GM19372 (cell line): ENCODE measurements around the gene ZNF689.
"Not testable (repeated sequence)": the region's sequence is repeated elsewhere in the genome, so short reads cannot be mapped to it uniquely, and the experiment has no call there.

Source experiments
- ATAC-seq: cut with Tn5 transposase; IDR thresholded peaks from one replicate; pipeline ENCODE4 v1.9.1; 2021; ENCODE audit warnings: mild to moderate bottlenecking, low read depth, moderate library complexity; ENCODE audit not compliant: unreplicated experiment

Gene ZNF689

GRCh38 chr16:30601966-30602365, 8.2 kb downstream of the ZNF689 start:
- ATAC-seq = no peak

GRCh38 chr16:30600929-30601328, 9.3 kb downstream of the ZNF689 start:
- no peak for ATAC-seq

- ATAC-seq = no peak
Observed at GRCh38 chr16:30600215-30600614, 10.0 kb downstream of the ZNF689 start.

GRCh38 chr16:30592871-30593270, 17.3 kb downstream of the ZNF689 start:
- no peak for ATAC-seq

DNA sequence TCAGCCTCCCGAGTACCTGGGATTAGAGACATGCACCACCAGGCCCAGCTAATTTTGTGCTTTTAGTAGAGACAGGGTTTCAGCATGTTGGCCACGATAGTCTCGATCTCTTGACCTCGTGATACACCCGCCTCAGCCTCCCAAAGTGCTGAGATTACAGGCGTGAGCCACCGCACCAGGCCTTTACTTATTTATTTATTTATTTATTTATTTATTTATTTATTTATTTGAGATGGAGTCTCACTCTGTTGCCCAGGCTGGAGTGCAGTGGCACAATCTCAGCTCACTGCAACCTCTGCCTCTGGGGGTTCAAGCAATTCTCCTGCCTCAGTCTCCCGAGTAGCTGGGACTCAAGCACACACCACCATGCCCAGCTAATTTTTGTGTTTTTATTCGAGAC, 19.3 kb downstream of the ZNF689 start:
- ATAC-seq = not testable (repeated sequence)

- not testable (repeated sequence) for ATAC-seq
Observed at GRCh38 chr16:30589582-30589981, 20.6 kb downstream of the ZNF689 start.

- no peak for ATAC-seq
Observed at GRCh38 chr16:30588651-30589050, 21.5 kb downstream of the ZNF689 start.

GRCh38 chr16:30585400-30586191, 24.6 kb downstream of the ZNF689 start, which contains the start of gene ZNF785:
ZNF785 (minus strand) TSS chr16:30585697; CDS start chr16:30585611, 86 bp downstream.
- peak; percentile 94 for ATAC-seq

DNA sequence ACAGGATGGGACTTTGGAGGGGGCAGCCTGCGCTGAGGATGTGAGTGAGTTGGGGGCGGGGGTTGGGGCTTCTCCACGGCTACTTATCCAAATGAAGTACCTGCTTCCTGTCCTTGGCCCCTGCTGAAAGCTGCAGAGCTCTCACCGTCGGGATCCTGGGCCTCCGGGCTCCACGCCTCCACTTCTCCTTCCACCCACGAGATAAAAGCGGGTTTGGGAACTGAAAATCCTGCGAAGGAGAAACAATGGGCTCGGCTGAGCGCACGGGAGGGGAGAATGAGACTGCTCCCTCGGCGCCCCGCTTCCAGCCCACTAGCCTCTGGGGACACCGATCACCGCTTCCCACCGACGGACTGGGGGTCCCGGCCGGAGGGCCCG, 25.2 kb downstream of the ZNF689 start:
- peak; percentile 25 for ATAC-seq

DNA sequence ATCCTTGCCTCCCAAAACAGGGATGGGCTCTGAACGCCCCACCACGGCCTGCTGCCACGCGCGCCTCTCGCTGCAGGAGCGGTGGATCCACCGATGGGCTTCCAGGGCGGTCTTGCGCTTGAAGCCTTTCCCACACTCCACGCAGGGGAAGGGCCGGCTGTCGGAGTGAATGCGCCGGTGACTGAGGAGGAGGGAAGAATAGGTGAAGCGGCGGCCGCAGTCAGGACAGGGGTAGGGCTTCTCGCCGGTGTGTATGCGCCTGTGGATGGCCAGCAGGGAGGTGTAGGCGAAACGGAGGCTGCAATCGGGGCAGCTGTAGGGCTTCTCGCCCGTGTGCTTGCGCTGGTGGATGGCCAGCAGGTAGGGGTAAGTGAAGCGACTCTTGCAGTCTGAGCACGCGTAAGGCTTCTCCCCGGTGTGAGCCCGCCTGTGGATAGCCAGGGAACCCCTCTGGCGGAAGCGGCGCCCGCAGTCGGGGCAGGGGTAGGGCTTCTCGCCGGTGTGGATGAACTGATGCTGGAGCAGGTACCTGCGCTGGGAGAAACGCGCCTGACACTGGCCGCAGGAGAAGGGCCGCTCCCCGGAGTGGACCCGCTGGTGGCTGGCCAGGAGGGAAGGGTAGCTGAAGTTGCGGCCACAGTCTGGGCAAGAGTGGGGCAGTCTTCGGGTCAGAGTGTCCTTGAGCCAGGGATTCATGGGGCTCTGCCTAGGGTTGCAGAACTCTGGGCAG, 27.4 kb downstream of the ZNF689 start:
- no peak for ATAC-seq

DNA sequence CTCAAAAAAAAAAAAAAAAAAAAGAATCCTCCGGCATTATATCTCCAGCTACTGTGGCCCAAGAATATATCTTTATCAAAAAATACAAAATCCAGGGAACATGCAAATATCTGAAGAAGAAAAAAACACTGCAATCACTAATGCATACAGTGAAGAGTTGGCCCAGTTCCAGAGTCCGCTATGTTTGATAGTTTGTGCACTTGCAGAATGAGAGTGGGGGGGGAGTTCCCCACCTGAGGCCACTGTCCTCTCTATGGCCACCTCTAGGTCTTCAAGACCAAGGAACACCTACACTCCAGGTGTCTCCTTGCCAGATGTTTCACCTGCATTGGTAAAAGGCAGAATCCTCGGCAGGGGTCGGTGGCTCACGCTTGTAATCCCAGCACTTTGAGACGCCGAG, 28.7 kb downstream of the ZNF689 start:
- no peak for ATAC-seq

- no peak for ATAC-seq
Observed at GRCh38 chr16:30574678-30575077, 35.5 kb downstream of the ZNF689 start.

DNA sequence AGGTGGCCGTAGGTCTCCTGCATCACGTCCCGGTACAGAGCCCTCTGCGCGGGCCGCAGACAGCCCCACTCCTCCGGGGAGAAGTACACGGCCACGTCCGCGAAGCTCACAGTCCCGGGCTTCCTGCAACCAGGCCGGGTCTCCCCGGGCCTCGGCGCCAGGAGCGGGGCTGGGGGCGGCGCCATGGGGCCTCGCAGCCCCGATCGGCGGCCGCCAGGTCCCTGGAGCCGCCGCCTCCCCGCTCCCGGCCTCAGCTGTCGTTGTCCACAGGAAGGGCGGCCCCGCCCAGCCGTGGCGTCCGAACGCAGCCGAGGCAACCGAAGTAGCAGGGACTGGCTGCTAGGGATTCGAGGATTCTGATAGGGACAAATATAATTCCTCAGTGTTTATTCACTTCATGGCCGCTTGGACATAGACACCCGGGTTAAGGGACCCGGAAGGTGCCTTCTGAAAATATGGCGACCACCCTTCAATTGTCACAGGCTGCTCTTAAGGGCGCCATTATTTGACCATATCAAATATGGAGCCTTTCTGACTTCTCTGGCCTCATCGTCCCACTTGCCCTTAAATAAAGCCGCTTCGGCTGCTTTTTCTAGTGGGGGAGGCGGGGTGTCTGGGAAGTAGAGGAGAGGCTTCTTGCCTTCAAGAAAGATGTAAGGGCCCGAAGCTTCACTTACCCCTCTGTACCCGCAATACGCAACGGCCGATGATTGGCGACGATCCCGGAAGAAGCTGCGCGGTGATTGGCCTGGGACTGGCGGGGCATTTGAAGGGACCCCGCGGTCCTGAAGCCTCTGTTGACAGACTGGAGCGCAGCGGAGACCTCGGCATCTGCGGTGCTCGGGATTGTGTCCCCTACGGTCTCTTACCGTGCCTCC, 38.5 kb downstream of the ZNF689 start, which contains the start of gene ZNF688:
TSS of gene ZNF688 (minus strand) at position 270 of the 878 bp plus-strand sequence. CDS start at position 185, 85 bp downstream.
- ATAC-seq = peak; percentile 80

DNA sequence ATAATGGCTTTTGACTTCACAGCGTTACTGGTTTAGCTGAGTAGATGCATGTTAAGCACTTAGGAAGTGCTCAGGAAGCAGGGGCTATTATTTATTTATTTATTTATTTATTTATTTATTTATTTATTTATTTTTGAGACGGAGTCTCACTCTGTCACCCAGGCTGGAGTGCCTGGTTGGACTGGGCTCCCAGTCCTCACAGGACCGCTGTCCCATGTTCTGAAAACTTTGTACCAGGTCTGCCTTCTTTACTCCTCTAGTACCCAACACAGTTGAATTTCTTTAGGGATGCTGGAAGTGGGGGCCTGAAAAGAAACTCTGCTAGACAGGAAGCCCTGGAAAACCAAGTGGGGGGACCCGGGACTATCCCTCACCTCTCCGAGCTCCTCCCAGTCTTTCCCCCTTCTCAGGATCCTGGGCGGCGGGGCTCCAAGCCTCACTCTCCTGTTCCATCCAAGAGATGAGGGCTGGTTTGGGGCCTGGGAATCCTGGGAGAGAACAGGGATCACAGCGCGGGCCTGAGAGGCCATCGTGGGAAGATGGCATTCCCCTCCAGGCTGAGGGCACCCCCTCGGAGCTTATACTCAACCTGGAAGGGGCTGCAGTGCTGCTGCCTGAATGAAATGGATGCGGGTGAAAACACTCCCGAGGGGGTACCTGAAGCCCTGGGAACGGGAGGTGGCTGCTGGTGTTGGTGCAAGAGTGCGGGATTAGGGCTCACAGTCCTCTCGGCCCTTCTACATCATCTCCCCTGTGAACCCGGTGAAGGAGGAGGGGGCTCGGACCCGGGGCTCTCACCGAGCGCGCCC, 39.3 kb downstream of the ZNF689 start:
- ATAC-seq = no peak

DNA sequence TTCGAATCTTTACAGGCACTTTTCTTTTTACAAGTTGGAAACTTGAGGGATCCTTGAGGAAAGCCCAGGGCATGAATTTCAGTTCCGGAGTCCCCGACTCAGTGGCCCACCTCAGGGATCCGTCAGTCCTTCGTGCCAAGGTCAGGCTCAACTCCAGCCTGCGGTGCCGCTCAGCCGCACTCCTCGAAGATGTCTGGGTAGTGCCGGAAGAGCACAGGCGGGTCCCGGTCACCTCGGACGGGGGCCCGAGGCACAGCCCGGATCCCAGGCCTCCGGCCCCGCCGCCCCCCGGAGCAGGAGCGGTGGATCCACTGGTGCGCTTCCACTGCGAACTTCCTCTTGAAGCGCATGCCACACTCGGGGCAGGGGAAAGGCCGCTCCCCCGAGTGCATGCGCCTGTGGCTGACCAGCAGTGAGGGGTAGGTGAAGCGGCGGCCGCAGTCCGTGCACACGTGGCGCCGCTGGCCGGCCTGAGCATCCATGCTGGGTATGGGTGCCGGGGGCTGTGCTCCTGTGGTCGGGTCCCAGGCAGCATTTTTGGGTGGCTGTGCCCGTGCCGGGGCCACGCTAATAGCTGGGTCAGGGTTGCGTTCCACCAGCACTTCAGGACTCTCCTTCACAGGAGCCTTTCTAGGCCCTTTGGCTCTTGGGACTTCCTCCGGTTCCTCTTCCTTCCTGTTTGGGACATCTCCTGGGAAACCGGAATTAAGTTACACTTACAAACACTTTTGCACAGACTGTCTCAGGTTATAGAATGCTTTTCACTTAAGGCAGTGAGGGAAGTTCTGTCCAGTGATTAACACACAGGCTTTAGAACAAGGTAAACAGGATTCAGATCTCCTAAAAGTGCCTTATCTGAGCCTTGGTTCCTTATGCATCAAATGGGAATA, 40.2 kb downstream of the ZNF689 start:
- ATAC-seq = no peak

DNA sequence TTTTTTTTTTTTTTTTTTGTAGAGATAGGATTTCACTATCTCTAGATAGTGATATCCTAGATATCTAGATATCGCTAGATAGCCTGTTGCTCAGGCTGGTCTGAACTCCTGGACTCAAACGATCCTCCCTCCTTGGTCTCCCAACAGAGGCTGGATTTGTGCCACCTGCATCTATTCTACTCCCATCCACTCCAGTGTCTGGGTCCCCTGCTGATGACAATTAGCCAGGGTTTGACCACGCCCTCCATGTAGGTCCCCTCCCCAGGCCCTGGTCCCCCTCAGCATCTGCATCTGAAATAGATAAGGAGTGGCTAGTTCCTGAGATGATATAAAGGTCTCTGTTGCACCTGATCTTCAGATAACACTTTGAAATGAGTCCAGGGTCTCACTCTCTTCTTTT, 40.9 kb downstream of the ZNF689 start:
- no peak for ATAC-seq

- ATAC-seq = no peak
Observed at GRCh38 chr16:30567991-30568638, 42.1 kb downstream of the ZNF689 start.
